ENCODE results near the gene LAS1L.

LAS1L gene

DNA sequence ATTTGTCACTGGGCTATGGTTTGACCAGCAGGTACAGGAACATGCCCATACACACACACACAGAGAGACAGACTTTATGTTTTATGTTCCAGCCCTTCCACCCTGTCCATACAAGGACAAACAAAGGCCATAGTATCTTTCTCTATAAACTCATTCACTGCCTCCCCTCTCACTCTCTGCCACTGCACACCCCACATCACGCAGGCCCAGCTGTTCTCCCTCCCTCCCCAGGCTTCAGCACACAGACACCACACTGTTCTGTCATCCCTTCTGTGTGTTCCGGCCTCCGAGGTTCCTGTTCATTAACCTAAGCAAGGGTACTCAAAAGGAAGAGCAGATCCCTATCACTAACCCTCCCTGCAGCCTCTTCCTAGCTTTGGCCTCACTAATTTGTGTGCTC is 17.8 kb downstream of the LAS1L start:
- ChIA-PET CTCF (interaction anchor here (0.6 kb wide), 2 partner anchors 43 to 425 kb away, joined by 3 read pairs; no protein-coding TSS in a partner anchor), POLR2A (no interaction called here)
- H3K9me3 ChIP-seq (ENCODE audit: control insufficient read depth, insufficient read depth, low read depth, low read length): no peaks in the 10 kb centered on the region
- H3K27ac ChIP-seq (ENCODE audit: extremely low read depth, low read depth, low read length): no peak overlapping the region
- no peak overlapping the region for H3K4me3 ChIP-seq (ENCODE audit: low read depth, low read length)
- H3K36me3 ChIP-seq (ENCODE audit: control insufficient read depth in 2 of 2, insufficient read depth in 1 of 2, low read length in 2 of 2): peaks cover 5 to 95% of the 10 kb centered on the region in 2 experiments; a peak in 2 of 3 replicates
- TF ChIP-seq ZNF48 (tag by site-specific recombination; IDR thresholded peaks at IDR 0.05): no peak
- TF ChIP-seq OVOL3 (tag by site-specific recombination; IDR thresholded peaks at IDR 0.05): no peak
- no peak for TF ChIP-seq ZNF558 (tag by site-specific recombination; IDR thresholded peaks at IDR 0.05)
- TF ChIP-seq ZNF184 (tag by site-specific recombination; IDR thresholded peaks at IDR 0.05): no peak
- TF ChIP-seq, protein P1, sequence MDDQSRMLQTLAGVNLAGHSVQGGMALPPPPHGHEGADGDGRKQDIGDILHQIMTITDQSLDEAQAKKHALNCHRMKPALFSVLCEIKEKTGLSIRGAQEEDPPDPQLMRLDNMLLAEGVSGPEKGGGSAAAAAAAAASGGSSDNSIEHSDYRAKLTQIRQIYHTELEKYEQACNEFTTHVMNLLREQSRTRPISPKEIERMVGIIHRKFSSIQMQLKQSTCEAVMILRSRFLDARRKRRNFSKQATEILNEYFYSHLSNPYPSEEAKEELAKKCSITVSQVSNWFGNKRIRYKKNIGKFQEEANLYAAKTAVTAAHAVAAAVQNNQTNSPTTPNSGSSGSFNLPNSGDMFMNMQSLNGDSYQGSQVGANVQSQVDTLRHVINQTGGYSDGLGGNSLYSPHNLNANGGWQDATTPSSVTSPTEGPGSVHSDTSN (CRISPR knock-in tag; IDR thresholded peaks at IDR 0.05): no peak
- TF ChIP-seq ZNF221 (tag by site-specific recombination; IDR thresholded peaks at IDR 0.05; ENCODE audit: borderline replicate concordance): no peak
- no peak for TF ChIP-seq HOXD13 (CRISPR knock-in tag; IDR thresholded peaks at IDR 0.05; ENCODE audit: borderline replicate concordance)
- no peak for TF ChIP-seq ZNF624 (tag by site-specific recombination; IDR thresholded peaks at IDR 0.05)
- TF ChIP-seq, protein P2, sequence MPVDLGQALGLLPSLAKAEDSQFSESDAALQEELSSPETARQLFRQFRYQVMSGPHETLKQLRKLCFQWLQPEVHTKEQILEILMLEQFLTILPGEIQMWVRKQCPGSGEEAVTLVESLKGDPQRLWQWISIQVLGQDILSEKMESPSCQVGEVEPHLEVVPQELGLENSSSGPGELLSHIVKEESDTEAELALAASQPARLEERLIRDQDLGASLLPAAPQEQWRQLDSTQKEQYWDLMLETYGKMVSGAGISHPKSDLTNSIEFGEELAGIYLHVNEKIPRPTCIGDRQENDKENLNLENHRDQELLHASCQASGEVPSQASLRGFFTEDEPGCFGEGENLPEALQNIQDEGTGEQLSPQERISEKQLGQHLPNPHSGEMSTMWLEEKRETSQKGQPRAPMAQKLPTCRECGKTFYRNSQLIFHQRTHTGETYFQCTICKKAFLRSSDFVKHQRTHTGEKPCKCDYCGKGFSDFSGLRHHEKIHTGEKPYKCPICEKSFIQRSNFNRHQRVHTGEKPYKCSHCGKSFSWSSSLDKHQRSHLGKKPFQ (tag by site-specific recombination; IDR thresholded peaks at IDR 0.05): no peak
- no peak for TF ChIP-seq ZNF248 (tag by site-specific recombination; IDR thresholded peaks at IDR 0.05)
- no peak for TF ChIP-seq ZNF776 (tag by site-specific recombination; IDR thresholded peaks at IDR 0.05; ENCODE audit: borderline replicate concordance)
- TF ChIP-seq, protein P3, sequence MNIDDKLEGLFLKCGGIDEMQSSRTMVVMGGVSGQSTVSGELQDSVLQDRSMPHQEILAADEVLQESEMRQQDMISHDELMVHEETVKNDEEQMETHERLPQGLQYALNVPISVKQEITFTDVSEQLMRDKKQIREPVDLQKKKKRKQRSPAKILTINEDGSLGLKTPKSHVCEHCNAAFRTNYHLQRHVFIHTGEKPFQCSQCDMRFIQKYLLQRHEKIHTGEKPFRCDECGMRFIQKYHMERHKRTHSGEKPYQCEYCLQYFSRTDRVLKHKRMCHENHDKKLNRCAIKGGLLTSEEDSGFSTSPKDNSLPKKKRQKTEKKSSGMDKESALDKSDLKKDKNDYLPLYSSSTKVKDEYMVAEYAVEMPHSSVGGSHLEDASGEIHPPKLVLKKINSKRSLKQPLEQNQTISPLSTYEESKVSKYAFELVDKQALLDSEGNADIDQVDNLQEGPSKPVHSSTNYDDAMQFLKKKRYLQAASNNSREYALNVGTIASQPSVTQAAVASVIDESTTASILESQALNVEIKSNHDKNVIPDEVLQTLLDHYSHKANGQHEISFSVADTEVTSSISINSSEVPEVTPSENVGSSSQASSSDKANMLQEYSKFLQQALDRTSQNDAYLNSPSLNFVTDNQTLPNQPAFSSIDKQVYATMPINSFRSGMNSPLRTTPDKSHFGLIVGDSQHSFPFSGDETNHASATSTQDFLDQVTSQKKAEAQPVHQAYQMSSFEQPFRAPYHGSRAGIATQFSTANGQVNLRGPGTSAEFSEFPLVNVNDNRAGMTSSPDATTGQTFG (tag by site-specific recombination; IDR thresholded peaks at IDR 0.05; ENCODE audit: borderline replicate concordance): no peak
- H3K4me1 ChIP-seq (ENCODE audit: control insufficient read depth, insufficient read depth, low read length): no peaks in the 10 kb centered on the region

DNA sequence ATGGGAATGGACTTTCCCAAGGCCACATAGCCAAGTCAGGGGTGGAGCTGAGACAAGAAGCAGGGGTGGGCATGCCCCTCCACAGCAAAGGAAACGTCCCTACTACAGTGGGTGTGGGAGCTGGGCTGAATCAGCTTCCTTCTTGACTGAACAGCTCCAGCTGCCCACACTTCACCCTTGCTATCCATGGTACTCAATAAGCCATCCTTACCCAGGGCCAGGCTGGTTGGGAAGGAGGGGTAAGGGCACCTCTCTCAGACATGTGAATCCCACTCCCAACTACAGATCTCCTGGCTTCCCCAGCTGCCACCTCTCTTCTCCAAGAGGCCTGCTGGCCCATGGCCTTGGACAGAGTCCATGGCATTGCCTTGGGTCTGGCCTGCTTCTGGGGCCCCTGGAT is 21.0 kb downstream of the LAS1L start:
- POLR2A ChIA-PET: interaction anchor here (0.6 to 1.1 kb wide), 2 partner anchors 15 to 21 kb away, joined by 3 to 6 read pairs; partner anchors contain the start of gene LAS1L
- Histone ChIP-seq H3K4me3 (ENCODE audit: low read depth, low read length) (no peak overlapping the region), H3K36me3 (ENCODE audit: control insufficient read depth in 2 of 2, insufficient read depth in 1 of 2, low read length in 2 of 2) (peaks cover 8 to 87% of the 10 kb centered on the region in 2 experiments; a peak in 2 of 3 replicates), H3K4me1 (ENCODE audit: control insufficient read depth, insufficient read depth, low read length) (no peaks in the 10 kb centered on the region), H3K27ac (ENCODE audit: extremely low read depth, low read depth, low read length) (no peak overlapping the region), H3K9me3 (ENCODE audit: control insufficient read depth, insufficient read depth, low read depth, low read length) (no peaks in the 10 kb centered on the region)
- TF ChIP-seq, protein P4, sequence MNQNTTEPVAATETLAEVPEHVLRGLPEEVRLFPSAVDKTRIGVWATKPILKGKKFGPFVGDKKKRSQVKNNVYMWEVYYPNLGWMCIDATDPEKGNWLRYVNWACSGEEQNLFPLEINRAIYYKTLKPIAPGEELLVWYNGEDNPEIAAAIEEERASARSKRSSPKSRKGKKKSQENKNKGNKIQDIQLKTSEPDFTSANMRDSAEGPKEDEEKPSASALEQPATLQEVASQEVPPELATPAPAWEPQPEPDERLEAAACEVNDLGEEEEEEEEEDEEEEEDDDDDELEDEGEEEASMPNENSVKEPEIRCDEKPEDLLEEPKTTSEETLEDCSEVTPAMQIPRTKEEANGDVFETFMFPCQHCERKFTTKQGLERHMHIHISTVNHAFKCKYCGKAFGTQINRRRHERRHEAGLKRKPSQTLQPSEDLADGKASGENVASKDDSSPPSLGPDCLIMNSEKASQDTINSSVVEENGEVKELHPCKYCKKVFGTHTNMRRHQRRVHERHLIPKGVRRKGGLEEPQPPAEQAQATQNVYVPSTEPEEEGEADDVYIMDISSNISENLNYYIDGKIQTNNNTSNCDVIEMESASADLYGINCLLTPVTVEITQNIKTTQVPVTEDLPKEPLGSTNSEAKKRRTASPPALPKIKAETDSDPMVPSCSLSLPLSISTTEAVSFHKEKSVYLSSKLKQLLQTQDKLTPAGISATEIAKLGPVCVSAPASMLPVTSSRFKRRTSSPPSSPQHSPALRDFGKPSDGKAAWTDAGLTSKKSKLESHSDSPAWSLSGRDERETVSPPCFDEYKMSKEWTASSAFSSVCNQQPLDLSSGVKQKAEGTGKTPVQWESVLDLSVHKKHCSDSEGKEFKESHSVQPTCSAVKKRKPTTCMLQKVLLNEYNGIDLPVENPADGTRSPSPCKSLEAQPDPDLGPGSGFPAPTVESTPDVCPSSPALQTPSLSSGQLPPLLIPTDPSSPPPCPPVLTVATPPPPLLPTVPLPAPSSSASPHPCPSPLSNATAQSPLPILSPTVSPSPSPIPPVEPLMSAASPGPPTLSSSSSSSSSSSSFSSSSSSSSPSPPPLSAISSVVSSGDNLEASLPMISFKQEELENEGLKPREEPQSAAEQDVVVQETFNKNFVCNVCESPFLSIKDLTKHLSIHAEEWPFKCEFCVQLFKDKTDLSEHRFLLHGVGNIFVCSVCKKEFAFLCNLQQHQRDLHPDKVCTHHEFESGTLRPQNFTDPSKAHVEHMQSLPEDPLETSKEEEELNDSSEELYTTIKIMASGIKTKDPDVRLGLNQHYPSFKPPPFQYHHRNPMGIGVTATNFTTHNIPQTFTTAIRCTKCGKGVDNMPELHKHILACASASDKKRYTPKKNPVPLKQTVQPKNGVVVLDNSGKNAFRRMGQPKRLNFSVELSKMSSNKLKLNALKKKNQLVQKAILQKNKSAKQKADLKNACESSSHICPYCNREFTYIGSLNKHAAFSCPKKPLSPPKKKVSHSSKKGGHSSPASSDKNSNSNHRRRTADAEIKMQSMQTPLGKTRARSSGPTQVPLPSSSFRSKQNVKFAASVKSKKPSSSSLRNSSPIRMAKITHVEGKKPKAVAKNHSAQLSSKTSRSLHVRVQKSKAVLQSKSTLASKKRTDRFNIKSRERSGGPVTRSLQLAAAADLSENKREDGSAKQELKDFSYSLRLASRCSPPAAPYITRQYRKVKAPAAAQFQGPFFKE (tag by site-specific recombination; IDR thresholded peaks at IDR 0.05; ENCODE audit: borderline replicate concordance): no peak
- TF ChIP-seq ZNF169 (tag by site-specific recombination; IDR thresholded peaks at IDR 0.05): no peak
- TF ChIP-seq, protein P5, sequence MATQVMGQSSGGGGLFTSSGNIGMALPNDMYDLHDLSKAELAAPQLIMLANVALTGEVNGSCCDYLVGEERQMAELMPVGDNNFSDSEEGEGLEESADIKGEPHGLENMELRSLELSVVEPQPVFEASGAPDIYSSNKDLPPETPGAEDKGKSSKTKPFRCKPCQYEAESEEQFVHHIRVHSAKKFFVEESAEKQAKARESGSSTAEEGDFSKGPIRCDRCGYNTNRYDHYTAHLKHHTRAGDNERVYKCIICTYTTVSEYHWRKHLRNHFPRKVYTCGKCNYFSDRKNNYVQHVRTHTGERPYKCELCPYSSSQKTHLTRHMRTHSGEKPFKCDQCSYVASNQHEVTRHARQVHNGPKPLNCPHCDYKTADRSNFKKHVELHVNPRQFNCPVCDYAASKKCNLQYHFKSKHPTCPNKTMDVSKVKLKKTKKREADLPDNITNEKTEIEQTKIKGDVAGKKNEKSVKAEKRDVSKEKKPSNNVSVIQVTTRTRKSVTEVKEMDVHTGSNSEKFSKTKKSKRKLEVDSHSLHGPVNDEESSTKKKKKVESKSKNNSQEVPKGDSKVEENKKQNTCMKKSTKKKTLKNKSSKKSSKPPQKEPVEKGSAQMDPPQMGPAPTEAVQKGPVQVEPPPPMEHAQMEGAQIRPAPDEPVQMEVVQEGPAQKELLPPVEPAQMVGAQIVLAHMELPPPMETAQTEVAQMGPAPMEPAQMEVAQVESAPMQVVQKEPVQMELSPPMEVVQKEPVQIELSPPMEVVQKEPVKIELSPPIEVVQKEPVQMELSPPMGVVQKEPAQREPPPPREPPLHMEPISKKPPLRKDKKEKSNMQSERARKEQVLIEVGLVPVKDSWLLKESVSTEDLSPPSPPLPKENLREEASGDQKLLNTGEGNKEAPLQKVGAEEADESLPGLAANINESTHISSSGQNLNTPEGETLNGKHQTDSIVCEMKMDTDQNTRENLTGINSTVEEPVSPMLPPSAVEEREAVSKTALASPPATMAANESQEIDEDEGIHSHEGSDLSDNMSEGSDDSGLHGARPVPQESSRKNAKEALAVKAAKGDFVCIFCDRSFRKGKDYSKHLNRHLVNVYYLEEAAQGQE (tag by site-specific recombination; IDR thresholded peaks at IDR 0.05): peak; percentile 59; the same call in 1 of the 2 replicates
- CTCF ChIA-PET: interaction anchor here (4.5 kb wide), 1 partner anchor 15 kb away, joined by 21 read pairs; no protein-coding TSS in a partner anchor

All from HEK293 (cell line).